Measurements from ENCODE around the gene TMEM151A. TPM values are rescaled to one million over a fixed set of nuclear protein-coding genes. Genes with fewer than 3 reads are reported as not detected.
"Not testable (repeated sequence)": the region's sequence is repeated elsewhere in the genome, so short reads cannot be mapped to it uniquely, and the experiment has no call there.

Gene TMEM151A
- total RNA-seq (under 1 TPM in 1 of 2 experiments, not detected in 1; 0.13 TPM), polyA plus RNA-seq (not detected), total RNA-seq (0 to 0.86 (median 0.16) reads per million in 6 experiments)

GRCh38 chr11:66291706-66292542 is at the start of gene TMEM151A:
TSS of gene TMEM151A (plus strand) at chr11:66291894. CDS start at chr11:66292014, 120 bp downstream.
- H3K27ac Mint-ChIP-seq, result peak within 1 kb of the TSS in 3 of 10 donors; percentile 43 to 95 (median 59)
- no peaks in the 10 kb centered on the region for H3K36me3 Mint-ChIP-seq
- peaks cover 2 to 23% (median 13%) of the 10 kb centered on the region in 5 donors for H3K27me3 Mint-ChIP-seq
- DNase-seq (peak in 2 of 10 donors; percentile 42 to 62), ATAC-seq (no peak)
- peaks cover 19 to 41% (median 40%) of the 10 kb centered on the region in 4 donors for H3K4me1 Mint-ChIP-seq
- POLR2A ChIA-PET, result interaction anchor here (0.6 to 1.2 kb wide), 3 partner anchors 9 to 303 kb away, joined by 3 to 6 read pairs (median 5); no protein-coding TSS in a partner anchor
- peak within 1 kb of the TSS; percentile 84 to 96 (median 92) for H3K4me3 Mint-ChIP-seq
- H3K9me3 Mint-ChIP-seq, result no peaks in the 10 kb centered on the region

DNA sequence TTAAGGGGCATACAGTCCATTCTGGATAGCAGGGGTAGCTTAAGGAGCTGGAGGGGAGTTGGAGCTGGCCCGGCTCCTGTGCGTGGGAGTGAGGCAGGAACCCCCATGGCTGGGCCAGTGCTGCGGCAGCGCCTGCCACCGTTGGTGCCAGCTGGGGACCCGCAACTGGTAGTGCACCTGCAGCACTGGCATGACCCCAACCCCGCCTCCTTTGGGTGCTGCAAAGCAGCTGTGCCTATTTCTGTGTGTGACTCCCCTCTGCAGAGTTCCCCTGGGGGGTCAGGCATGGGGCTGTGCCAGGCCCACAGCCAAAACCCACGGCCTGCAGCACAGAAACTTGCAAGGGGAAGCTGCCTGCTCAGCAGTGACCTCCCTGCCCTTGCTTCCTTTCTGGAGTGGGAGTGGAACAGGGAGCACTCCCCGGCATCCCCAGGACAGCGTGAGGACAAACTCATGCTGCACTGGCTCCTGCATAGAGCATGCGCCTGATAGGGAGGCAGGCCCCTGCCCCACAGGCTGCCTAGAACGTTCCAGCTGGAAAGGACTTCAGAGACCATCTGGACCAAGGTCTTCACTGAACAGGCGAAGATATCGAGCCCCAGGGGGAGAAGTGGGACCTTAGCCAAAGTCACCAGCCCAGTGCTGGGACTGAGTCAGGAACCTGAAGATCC is 49.5 kb upstream of the TMEM151A start:
- no peak for ATAC-seq
- H3K9me3 Mint-ChIP-seq, result no peaks in the 10 kb centered on the region
- H3K4me1 Mint-ChIP-seq, result peaks cover 6 to 25% (median 12%) of the 10 kb centered on the region in 4 donors
- H3K4me3 Mint-ChIP-seq, result no peak overlapping the region
- POLR2A ChIA-PET, result interaction anchor here (1.6 to 2.0 kb wide), 3 partner anchors 9 to 25 kb away, joined by 4 to 6 read pairs (median 5); no protein-coding TSS in a partner anchor
- no peaks in the 10 kb centered on the region for H3K27me3 Mint-ChIP-seq
- H3K36me3 Mint-ChIP-seq, result peaks cover 0 to 79% (median 2%) of the 10 kb centered on the region in 3 donors
- DNase-seq, result no peak
- peak overlapping the region in 7 of 10 donors; percentile 43 to 88 (median 63) for H3K27ac Mint-ChIP-seq

- H3K36me3 Mint-ChIP-seq, result peaks cover 0 to 69% (median 0%) of the 10 kb centered on the region in 3 donors
- no peaks in the 10 kb centered on the region for H3K27me3 Mint-ChIP-seq
- peaks cover 7 to 31% (median 10%) of the 10 kb centered on the region in 4 donors for H3K4me1 Mint-ChIP-seq
- H3K27ac Mint-ChIP-seq, result peak overlapping the region in 9 of 10 donors; percentile 15 to 88 (median 60)
- peak overlapping the region in 1 of 10 donors; percentile 22 for H3K4me3 Mint-ChIP-seq
- no peaks in the 10 kb centered on the region for H3K9me3 Mint-ChIP-seq
- ATAC-seq, result peak in 1 of 2 donors; percentile 33
- POLR2A ChIA-PET, result no interaction called here
- no peak for DNase-seq
Observed at GRCh38 chr11:66243782-66244535, 47.7 kb upstream of the TMEM151A start.

- no peaks in the 10 kb centered on the region for H3K9me3 Mint-ChIP-seq
- H3K4me3 Mint-ChIP-seq, result no peak overlapping the region
- POLR2A ChIA-PET, result interaction anchor here (0.6 to 0.7 kb wide), 2 partner anchors 715 to 1066 kb away, joined by 3 to 4 read pairs; no protein-coding TSS in a partner anchor
- peak overlapping the region in 8 of 10 donors; percentile 17 to 69 (median 49) for H3K27ac Mint-ChIP-seq
- no peak for ATAC-seq
- peaks cover 6 to 39% (median 16%) of the 10 kb centered on the region in 4 donors for H3K4me1 Mint-ChIP-seq
- H3K36me3 Mint-ChIP-seq, result peaks cover 0 to 60% (median 0%) of the 10 kb centered on the region in 3 donors
- no peak for DNase-seq
- H3K27me3 Mint-ChIP-seq, result no peaks in the 10 kb centered on the region
Observed at GRCh38 chr11:66247295-66247694, 44.4 kb upstream of the TMEM151A start.

GRCh38 chr11:66247801-66248200 is 43.9 kb upstream of the TMEM151A start:
- Mint-ChIP-seq H3K4me3 (peak overlapping the region in 1 of 10 donors; percentile 14), H3K4me1 (peaks cover 4 to 39% (median 16%) of the 10 kb centered on the region in 4 donors), H3K36me3 (peaks cover 0 to 56% (median 0%) of the 10 kb centered on the region in 3 donors), H3K27me3 (no peaks in the 10 kb centered on the region), H3K9me3 (no peaks in the 10 kb centered on the region), H3K27ac (peak overlapping the region in 7 of 10 donors; percentile 18 to 69 (median 49))
- DNase-seq (no peak), ATAC-seq (no peak)
- POLR2A ChIA-PET, result interaction anchor here (0.7 kb wide), 1 partner anchor 1067 kb away, joined by 3 read pairs; no protein-coding TSS in a partner anchor

GRCh38 chr11:66248903-66249302 is 42.8 kb upstream of the TMEM151A start:
- Mint-ChIP-seq H3K27me3 (no peaks in the 10 kb centered on the region), H3K36me3 (peaks cover 0 to 50% (median 0%) of the 10 kb centered on the region in 3 donors), H3K4me1 (peaks cover 4 to 32% (median 19%) of the 10 kb centered on the region in 4 donors), H3K27ac (peak overlapping the region in 7 of 10 donors; percentile 3 to 70 (median 62)), H3K9me3 (no peaks in the 10 kb centered on the region), H3K4me3 (peak overlapping the region in 1 of 10 donors; percentile 11)
- POLR2A ChIA-PET, result no interaction called here
- DNase-seq, result no peak
- ATAC-seq, result no peak

- Mint-ChIP-seq H3K27me3 (no peaks in the 10 kb centered on the region), H3K9me3 (no peaks in the 10 kb centered on the region), H3K4me3 (peak overlapping the region in 1 of 10 donors; percentile 48), H3K4me1 (peaks cover 16 to 32% (median 27%) of the 10 kb centered on the region in 4 donors), H3K27ac (peak overlapping the region in 7 of 10 donors; percentile 1 to 91 (median 66)), H3K36me3 (peaks cover 0 to 33% (median 0%) of the 10 kb centered on the region in 3 donors)
- no peak for DNase-seq
- ATAC-seq, result no peak
- POLR2A ChIA-PET, result interaction anchor here (0.8 to 2.3 kb wide), 3 partner anchors 11 to 33 kb away, joined by 3 to 6 read pairs (median 5); no protein-coding TSS in a partner anchor
Observed at GRCh38 chr11:66251809-66252208, 39.9 kb upstream of the TMEM151A start.

DNA sequence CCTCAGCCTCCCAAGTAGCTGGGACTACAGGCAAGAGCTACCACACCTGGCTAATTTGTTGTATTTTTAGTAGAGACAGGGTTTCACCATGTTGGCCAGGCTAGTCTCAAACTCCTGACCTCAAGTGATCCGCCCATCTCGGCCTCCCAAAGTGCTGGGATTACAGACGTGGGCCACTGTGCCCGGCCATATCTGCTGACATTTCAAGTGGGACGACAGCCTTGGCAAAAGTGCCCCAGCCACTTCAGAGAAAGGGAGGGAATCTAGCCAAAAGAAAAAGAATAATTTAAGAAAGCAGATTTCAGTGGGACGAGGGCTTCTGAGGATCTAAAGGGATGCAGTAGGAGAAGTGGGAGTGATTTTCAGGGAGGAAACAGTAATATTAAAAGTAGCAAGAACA is 38.6 kb upstream of the TMEM151A start:
- POLR2A ChIA-PET, result interaction anchor here (0.7 kb wide), 2 partner anchors 31 to 94 kb away, joined by 3 to 4 read pairs; no protein-coding TSS in a partner anchor
- Mint-ChIP-seq H3K4me1 (peaks cover 19 to 30% (median 27%) of the 10 kb centered on the region in 4 donors), H3K27ac (peak overlapping the region; percentile 22 to 89 (median 79)), H3K4me3 (peak overlapping the region in 2 of 10 donors; percentile 32 to 43), H3K36me3 (peaks cover 0 to 23% (median 0%) of the 10 kb centered on the region in 3 donors)
- not testable (repeated sequence) for H3K27me3 Mint-ChIP-seq, DNase-seq, H3K9me3 Mint-ChIP-seq, ATAC-seq

DNA sequence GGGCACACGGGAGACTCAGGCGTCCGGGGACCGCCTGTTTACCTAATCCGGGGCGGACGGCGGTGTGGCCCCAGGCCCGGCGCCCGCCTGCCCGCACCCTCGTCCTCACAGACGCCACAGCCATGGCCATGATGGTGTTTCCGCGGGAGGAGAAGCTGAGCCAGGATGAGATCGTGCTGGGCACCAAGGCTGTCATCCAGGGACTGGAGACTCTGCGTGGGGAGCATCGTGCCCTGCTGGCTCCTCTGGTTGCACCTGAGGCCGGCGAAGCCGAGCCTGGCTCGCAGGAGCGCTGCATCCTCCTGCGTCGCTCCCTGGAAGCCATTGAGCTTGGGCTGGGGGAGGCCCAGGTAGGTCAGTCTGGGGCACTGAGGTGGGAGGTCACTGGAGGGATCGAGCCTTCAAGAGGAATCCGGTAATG is 33.2 kb upstream of the TMEM151A start:
- ATAC-seq (peak in 1 of 2 donors; percentile 1), DNase-seq (no peak)
- Mint-ChIP-seq H3K9me3 (no peaks in the 10 kb centered on the region), H3K27me3 (peaks cover 0 to 3% (median 0%) of the 10 kb centered on the region in 5 donors), H3K36me3 (peaks cover 0 to 36% (median 5%) of the 10 kb centered on the region in 3 donors), H3K4me1 (peaks cover 19 to 40% (median 32%) of the 10 kb centered on the region in 4 donors), H3K27ac (peak overlapping the region; percentile 46 to 100 (median 92)), H3K4me3 (peak overlapping the region; percentile 53 to 99 (median 92))
- POLR2A ChIA-PET, result interaction anchor here (0.6 to 4.3 kb wide), 3 partner anchors 33 to 1440 kb away, joined by 3 to 33 read pairs (median 4); no protein-coding TSS in a partner anchor

- H3K27ac Mint-ChIP-seq, result peak overlapping the region; percentile 19 to 100 (median 83)
- peaks cover 17 to 38% (median 32%) of the 10 kb centered on the region in 4 donors for H3K4me1 Mint-ChIP-seq
- H3K36me3 Mint-ChIP-seq, result peaks cover 0 to 35% (median 5%) of the 10 kb centered on the region in 3 donors
- ATAC-seq (no peak), DNase-seq (no peak)
- H3K27me3 Mint-ChIP-seq, result peaks cover 0 to 3% (median 0%) of the 10 kb centered on the region in 5 donors
- H3K4me3 Mint-ChIP-seq, result peak overlapping the region in 8 of 10 donors; percentile 23 to 99 (median 56)
- no peaks in the 10 kb centered on the region for H3K9me3 Mint-ChIP-seq
- POLR2A ChIA-PET, result interaction anchor here (0.6 to 4.3 kb wide), 4 partner anchors 18 to 1441 kb away, joined by 3 to 33 read pairs (median 4); no protein-coding TSS in a partner anchor
Observed at GRCh38 chr11:66259225-66259624, 32.5 kb upstream of the TMEM151A start.

- H3K36me3 Mint-ChIP-seq, result peaks cover 0 to 40% (median 8%) of the 10 kb centered on the region in 3 donors
- ATAC-seq (no peak), DNase-seq (no peak)
- peak overlapping the region in 3 of 10 donors; percentile 39 to 54 (median 52) for H3K4me3 Mint-ChIP-seq
- peaks cover 17 to 37% (median 32%) of the 10 kb centered on the region in 4 donors for H3K4me1 Mint-ChIP-seq
- POLR2A ChIA-PET, result interaction anchor here (1.7 to 4.3 kb wide), 2 partner anchors 18 to 38 kb away, joined by 4 to 33 read pairs; no protein-coding TSS in a partner anchor
- peak overlapping the region in 5 of 10 donors; percentile 23 to 99 (median 57) for H3K27ac Mint-ChIP-seq
- no peaks in the 10 kb centered on the region for H3K9me3 Mint-ChIP-seq
- peaks cover 0 to 3% (median 0%) of the 10 kb centered on the region in 5 donors for H3K27me3 Mint-ChIP-seq
Observed at GRCh38 chr11:66259956-66260355, 31.7 kb upstream of the TMEM151A start.
